Ishikawa (cell line): Measurements from ENCODE around the gene PRPF19.
A peak's percentile ranks its signal among the peaks of the same experiment; 100 is the strongest.

Experiments
- CEBPB ChIP-seq: IDR thresholded peaks from 2 replicates; pipeline ENCODE4 v1.6.1; 2012
- CREB1 ChIP-seq: IDR thresholded peaks from 2 replicates; pipeline ENCODE4 v1.6.1; 2012; ENCODE audit warnings: low read depth
- EGR1 ChIP-seq: IDR thresholded peaks from 2 replicates; pipeline ENCODE4 v1.6.1; 2012
- EP300 ChIP-seq: IDR thresholded peaks from 2 replicates; pipeline ENCODE4 v1.6.1; 2012; ENCODE audit warnings: borderline replicate concordance
- FOXM1 ChIP-seq: IDR thresholded peaks from 2 replicates; pipeline ENCODE4 v1.6.1; 2012; ENCODE audit warnings: low read depth, borderline replicate concordance
- MAX ChIP-seq: IDR thresholded peaks from 2 replicates; pipeline ENCODE4 v1.6.1; 2012
- NFIC ChIP-seq: IDR thresholded peaks from 2 replicates; pipeline ENCODE4 v1.6.1; 2012
- RAD21 ChIP-seq: IDR thresholded peaks from 2 replicates; pipeline ENCODE4 v1.6.1; 2012; ENCODE audit warnings: low read depth
- REST ChIP-seq: IDR thresholded peaks from 2 replicates; pipeline ENCODE4 v1.6.1; 2012; ENCODE audit warnings: low read depth, mild to moderate bottlenecking
- TAF1 ChIP-seq: IDR thresholded peaks from 2 replicates; pipeline ENCODE4 v1.6.1; 2012; ENCODE audit warnings: low read depth, mild to moderate bottlenecking
- TCF12 ChIP-seq: IDR thresholded peaks from 2 replicates; pipeline ENCODE4 v1.6.1; 2012; ENCODE audit warnings: low read depth
- TEAD4 ChIP-seq: IDR thresholded peaks from 2 replicates; pipeline ENCODE4 v1.6.1; 2012
- USF1 ChIP-seq: IDR thresholded peaks from 2 replicates; pipeline ENCODE4 v1.6.1; 2012
- YY1 ChIP-seq: IDR thresholded peaks from 2 replicates; pipeline ENCODE4 v1.6.1; 2012; ENCODE audit warnings: low read depth
- ZBTB7A ChIP-seq: IDR thresholded peaks from 2 replicates; pipeline ENCODE4 v1.6.1; 2012; ENCODE audit warnings: low read depth

PRPF19 gene

GRCh38 chr11:60944490-60945294 lies 38.3 kb upstream of the PRPF19 start:
- TF ChIP-seq CEBPB (no peak), REST (no peak), TEAD4 (no peak), RAD21 (no peak), NFIC (no peak), USF1 (no peak)

GRCh38 chr11:60942970-60943565 lies 36.7 kb upstream of the PRPF19 start:
- TF ChIP-seq TAF1 (no peak), NFIC (peak; percentile 73; the same call in 1 of the 2 replicates)

- TF ChIP-seq EGR1 (no peak), NFIC (no peak), CREB1 (no peak), TAF1 (no peak), REST (no peak), EP300 (no peak)
These were observed 35.8 kb upstream of the PRPF19 start for GRCh38 chr11:60942219-60942618.

GRCh38 chr11:60941371-60942119 lies 35.2 kb upstream of the PRPF19 start:
- TF ChIP-seq TCF12 (no peak), REST (no peak), NFIC (no peak), TAF1 (no peak), FOXM1 (no peak), ZBTB7A (no peak), CREB1 (no peak), TEAD4 (no peak), CEBPB (no peak), YY1 (no peak), RAD21 (no peak), MAX (no peak), USF1 (no peak), EP300 (no peak), EGR1 (no peak)

GRCh38 chr11:60939855-60940254 lies 33.5 kb upstream of the PRPF19 start:
- no peak for TF ChIP-seq TAF1
- TF ChIP-seq MAX, result no peak
- no peak for TF ChIP-seq EGR1
- no peak for TF ChIP-seq FOXM1
- TF ChIP-seq CEBPB, result no peak
- TF ChIP-seq EP300, result no peak
- no peak for TF ChIP-seq REST
- TF ChIP-seq CREB1, result no peak
- TF ChIP-seq NFIC, result no peak
- no peak for TF ChIP-seq USF1
- no peak for TF ChIP-seq RAD21
- TF ChIP-seq TEAD4, result no peak
- no peak for TF ChIP-seq YY1
- no peak for TF ChIP-seq TCF12
- no peak for TF ChIP-seq ZBTB7A
